Posterior vena cava (tissue), 2 donors: Measurements from ENCODE around the gene ACTL7A. TPM values are rescaled to one million over a fixed set of nuclear protein-coding genes. Genes with fewer than 3 reads are reported as not detected.
"Not testable (repeated sequence)": the region's sequence is repeated elsewhere in the genome, so short reads cannot be mapped to it uniquely, and the experiment has no call there.

Experiments used
- DNase-seq: peaks from one replicate; pipeline ENCODE4 v3.0.0-alpha.2; 2020; ENCODE audit warnings: low spot score
- intact Hi-C, 2 donors: fragments of 100-400 bp; cut with DNase I; formaldehyde crosslinking; loops; one replicate each; pipeline versions ENCODE4 v1.14.1 to v1.14.2; 2022 to 2023
- total RNA-seq, 2 donors: library from RNA; stranded (reverse); fragmentation: NEBNext Ultra II Directional; extraction: Animal tissue kit (Norgen Biotek cat#: 25700); gene quantifications; one replicate each; pipeline ENCODE4 v1.2.1, GENCODE V29; 2021
- donor health status: DM: yes; HTN: yes; CAD: no.
- donor health status: DM: yes; HTN: yes; CAD: no.

Gene ACTL7A
- total RNA-seq, 2 donors from 2014 or later: not detected

- intact Hi-C loops: no loop called here
- no peak for DNase-seq
These were observed 5.8 kb downstream of the ACTL7A start for GRCh38 chr9:108867829-108868228.

GRCh38 chr9:108869092-108869725 lies 7.1 kb downstream of the ACTL7A start:
- DNase-seq: no peak
- intact Hi-C loops: no loop called here

DNA sequence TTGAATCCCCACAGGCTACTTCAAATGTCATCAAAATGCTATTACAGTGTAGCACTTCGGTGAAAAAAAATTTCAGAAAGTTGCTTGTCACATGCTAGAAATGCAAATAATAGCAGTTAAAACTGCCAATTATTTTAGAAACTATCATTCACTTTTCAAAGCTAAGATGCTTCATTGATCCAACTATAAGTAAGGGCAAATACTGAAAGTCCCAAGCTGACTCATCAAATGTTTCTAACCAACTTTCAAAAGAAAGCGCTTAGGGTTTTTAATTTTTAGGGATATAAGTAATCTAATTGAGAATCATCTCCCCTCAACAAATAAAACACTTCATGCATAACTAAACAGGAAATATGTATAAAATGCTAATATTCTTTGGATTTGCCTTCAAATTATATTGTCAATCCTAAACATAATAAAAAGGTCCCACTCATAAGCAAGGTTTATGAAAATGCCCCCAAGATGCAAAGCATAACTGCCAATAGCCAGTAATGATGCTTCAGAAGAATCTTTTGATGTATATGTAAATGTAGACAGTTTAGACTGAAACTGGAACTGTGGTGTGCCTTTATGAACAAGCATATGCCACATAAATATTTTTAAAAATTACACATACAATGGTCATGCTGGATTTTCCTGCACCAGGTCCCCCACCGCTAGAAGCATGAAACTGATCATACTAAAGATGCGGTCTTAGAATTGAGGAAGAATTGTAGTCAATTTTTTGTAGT lies 12.2 kb downstream of the ACTL7A start:
- intact Hi-C loops: no loop called here
- no peak for DNase-seq

DNA sequence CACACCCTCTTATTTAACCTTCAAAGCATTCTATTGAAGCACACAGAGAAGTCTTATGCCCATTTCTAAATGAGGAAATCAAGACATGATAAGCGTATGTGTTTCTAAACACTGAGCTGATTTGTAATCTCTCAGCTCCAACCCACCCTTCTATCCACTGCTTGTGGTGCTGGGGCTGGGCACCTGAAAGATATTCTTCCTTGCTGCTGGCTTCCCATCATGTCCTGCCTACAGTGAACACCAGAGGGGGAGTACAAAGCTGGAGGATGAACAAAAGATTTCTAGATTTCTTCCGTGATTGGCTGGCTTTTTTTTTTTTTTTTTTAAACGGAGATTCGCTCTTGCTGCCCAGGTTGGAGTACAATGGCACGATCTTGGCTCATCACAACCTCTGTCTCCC lies 14.4 kb downstream of the ACTL7A start:
- intact Hi-C loops: no loop called here
- DNase-seq: no peak

GRCh38 chr9:108877524-108877923 lies 15.5 kb downstream of the ACTL7A start:
- DNase-seq: no peak
- intact Hi-C loops: no loop called here

- DNase-seq: no peak
- intact Hi-C loops: no loop called here
These were observed 18.8 kb downstream of the ACTL7A start for GRCh38 chr9:108880738-108881316.

DNA sequence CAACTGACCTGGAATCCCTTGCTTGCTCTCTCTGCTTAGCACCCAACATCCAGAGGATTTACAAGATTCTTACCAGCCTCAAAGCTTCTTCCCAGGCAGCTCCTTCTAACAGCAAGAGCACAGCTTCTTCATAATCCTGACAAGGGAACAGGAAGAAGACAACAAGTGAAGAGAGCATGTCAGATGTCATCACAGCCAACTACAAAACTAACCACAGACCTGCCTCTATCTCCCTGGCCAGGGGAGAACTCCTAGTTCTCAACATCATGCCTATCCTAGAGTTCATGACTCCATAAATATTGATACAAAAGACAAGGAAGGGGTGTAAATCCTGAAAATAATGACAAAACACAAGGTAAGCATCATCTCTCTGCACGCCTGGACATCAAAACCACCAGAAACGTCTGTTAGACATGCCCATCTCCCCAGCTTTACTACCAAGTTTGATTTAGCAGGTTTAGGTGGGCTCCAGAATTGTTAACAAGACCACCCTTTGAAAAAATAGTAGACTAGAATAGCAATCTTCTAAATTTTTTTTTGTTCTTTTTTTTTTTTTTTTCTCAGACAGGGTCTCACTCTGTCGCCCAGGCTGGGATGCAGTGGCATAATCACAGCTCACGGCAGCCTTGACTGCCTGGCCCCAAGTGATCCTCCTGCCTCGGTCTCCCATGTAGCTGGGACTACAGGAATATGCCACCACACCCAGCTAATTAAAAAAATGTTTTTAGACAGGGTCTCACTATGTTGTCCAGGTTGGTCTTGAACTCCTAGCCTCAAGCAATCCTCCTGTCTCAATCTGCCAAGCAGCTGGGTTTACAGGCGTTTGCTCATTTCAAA lies 20.2 kb downstream of the ACTL7A start:
- intact Hi-C loops: no loop called here
- DNase-seq: no peak

DNA sequence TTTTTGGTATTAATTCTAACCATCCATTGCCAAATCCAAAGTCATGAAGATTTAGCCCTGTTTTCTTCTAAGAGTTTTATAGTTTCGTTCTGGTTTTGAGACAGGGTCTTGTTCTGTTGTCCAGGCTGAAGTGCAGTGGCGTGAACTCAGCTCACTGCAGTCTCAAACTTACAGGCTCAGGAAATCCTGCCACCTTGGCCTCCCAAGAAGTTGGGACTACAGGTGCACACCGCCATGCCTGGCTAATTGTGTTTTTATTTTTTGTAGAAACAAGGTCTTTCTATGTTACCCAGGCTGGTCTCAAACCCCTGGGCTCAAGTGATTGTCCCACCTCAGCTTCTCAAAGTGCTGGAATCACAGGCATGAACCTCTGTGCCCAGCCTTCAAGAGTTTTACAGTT lies 21.0 kb downstream of the ACTL7A start:
- intact Hi-C loops: no loop called here
- no peak for DNase-seq

DNA sequence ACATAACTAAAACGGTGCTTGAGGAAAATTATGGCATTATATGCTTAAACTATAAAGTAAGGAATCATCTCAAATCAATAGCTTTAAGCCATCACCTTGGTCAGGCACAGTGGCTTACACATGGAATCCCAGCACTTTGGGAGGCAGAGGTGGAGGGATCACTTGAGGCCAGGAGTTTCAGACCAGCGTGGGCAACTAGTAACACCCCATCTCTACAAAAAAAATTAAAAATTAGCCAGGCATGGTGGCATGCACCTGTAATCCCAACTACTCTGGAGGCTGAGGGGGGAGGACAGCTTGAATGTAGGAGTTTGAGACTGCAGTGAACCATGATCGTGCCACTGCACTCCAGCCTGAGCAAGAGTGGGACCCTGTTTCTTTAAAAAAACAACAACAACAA lies 22.6 kb downstream of the ACTL7A start:
- intact Hi-C loops: no loop called here
- DNase-seq: no peak

GRCh38 chr9:108885643-108886348 lies 23.7 kb downstream of the ACTL7A start:
- no peak for DNase-seq
- intact Hi-C loops: no loop called here

- DNase-seq, intact Hi-C loops: not testable (repeated sequence)
These were observed 24.7 kb downstream of the ACTL7A start for GRCh38 chr9:108886594-108887271.

DNA sequence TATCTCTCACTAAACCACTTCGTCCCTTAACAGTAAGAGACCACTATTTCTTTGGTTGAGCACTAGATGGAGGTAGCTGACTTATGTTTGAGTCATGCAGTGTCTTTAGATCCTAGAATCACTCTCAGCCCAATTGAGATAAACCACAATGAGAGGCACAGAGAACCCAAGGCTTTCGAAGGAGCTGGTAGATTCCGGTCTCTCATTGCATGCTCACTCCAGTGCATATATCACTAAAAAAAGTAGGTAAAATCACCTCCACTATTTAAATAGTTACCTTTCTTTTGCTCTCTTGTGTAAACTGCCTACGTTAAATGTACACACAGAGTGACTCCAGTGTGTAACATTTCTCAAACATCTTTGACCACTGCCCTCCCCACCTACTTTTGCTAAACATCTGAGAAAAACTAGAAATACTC lies 27.6 kb downstream of the ACTL7A start:
- intact Hi-C loops: no loop called here
- no peak for DNase-seq

GRCh38 chr9:108894225-108894997 lies 32.3 kb downstream of the ACTL7A start:
- DNase-seq: no peak
- intact Hi-C loops: no loop called here

DNA sequence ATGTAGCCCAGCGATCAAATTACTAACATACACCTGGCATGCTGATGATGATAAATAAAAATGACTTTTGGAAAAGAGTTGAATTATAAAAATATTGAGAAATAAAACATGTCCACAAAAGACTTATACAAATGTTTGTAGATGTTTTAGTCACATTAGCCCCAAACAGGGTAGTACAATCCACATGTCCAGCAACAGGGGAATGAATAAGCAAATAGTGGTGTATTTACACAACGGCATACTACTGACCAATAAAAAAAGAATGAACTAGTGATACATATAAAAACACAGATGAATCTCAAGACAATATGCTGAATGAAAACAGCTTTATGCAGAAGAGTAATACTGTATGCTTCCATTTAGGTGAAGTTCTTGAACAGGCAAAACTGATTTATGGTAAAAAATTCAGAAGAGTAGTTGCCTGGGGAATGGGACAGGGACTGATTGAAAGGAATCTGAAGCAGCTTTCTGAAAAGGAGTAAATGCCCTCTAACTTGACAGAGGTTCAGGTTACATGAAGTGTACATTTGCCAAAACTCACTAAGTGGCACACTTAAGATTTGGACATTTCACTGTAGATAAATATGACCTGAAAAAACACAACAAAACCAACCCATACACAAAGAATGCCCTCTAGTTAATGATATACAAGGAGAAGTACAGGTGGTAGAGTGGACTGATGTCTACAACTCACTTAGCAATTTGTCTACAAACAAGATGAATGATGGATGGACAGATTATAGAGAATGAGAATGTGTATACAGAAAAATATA lies 35.4 kb downstream of the ACTL7A start:
- no peak for DNase-seq
- intact Hi-C loops: no loop called here

- DNase-seq, intact Hi-C loops: not testable (repeated sequence)
These were observed 37.1 kb downstream of the ACTL7A start for GRCh38 chr9:108899023-108899695.

DNA sequence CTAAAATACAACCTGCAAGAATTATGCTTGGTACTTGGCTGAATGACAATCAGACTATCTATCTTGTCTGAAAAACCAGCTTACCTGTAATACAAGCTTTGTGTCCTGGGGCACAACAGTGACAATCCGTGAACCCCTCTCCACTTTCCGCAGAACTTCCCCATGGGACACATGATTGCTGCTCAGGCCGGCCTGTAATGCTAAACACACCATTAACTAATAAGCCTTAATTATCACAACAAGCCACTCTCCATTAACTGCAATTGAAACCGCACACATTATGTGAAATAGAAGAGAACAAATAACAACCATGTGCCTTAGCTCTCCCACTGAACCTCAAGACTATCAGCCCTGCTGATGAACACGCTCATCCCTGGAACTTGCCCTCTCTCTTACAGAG lies 38.1 kb downstream of the ACTL7A start:
- DNase-seq: no peak
- intact Hi-C loops: no loop called here
